ENCODE results near the gene ZMAT5. TPM values are rescaled to one million over a fixed set of nuclear protein-coding genes. Genes with fewer than 3 reads are reported as not detected.

ZMAT5 gene
- total and polyA plus RNA-seq, 2 of the 13 experiments (the other 11 are each of a cell fraction or from before 2014, with no cell fraction given): 20.7 to 27.8 TPM

DNA sequence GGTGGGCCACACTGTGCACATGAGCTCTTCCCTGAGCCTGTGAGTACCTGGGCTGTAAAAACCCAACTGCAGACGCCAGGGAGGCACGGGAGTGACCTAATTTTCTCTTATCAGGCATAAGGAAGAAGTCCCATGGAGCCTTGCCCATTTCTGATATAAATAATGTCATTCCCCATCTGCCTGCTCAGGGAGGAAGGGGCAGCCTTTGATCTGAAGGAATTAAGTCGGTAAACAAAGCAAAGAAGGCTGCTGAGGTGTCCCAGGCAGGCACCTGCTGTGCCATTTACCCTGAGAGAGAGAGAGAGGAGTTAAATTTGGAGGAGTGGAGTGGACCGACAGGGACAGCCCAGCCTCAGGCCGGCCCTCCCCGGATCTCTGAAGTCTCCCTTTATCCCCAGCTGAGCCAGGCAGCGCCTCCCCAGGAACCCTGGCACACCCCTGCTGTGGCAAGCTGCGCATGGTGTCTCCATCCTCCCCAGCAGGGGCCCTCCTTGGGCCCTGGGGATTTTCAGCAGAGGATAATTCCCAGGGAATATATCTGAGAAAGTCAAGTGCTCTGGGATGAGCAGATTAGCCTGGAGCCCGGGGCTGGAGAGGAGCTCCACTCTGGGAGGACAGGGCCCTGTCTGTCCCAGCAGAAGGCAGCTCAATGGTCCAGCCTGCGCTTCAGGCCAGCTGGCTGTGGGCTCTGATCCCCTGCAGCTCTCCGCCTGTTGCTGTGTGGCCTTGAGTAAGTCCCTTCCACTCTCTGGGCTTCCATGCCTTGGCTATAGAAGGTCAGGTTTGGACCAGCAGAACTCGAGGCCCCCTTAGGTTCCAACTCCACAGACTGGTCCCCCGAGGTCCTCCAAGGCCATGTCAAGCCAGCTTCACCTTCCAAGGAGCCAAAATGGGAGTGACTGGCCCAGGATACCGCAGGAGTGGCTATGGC lies 64.5 kb downstream of the ZMAT5 start:
- no TSS peak for BruUV-seq (replicated peaks)

More for the DNA sequence above, 64.5 kb downstream of the ZMAT5 start:
- WGBS (ENCODE audit: low lambda C conversion rate): 1% methylated on average over 7 of the region's 14 CpGs
- Histone ChIP-seq H3K4me2 (ENCODE audit: low read depth, low read length) (peak overlapping the region; percentile 55), H3K36me3 (replicated peaks in 1 of 2; ENCODE audit: control insufficient read depth in 1 of 2, insufficient read depth in 2 of 2, low read length in 2 of 2) (no peaks in the 10 kb centered on the region), H4K20me1 (ENCODE audit: insufficient read depth, low read length) (no peaks in the 10 kb centered on the region), H3K4me1 (ENCODE audit: insufficient read depth, low read length) (peaks cover 43% of the 10 kb centered on the region), H3K9ac (ENCODE audit: insufficient read depth, low read depth, low read length) (no peak overlapping the region), H3K27ac (ENCODE audit: extremely low read length, insufficient read depth, low read length) (no peak overlapping the region), H3K4me3 (replicated peaks in 1 of 3; ENCODE audit: insufficient read depth in 1 of 3, low read depth in 2 of 3, low read length in 3 of 3) (peak overlapping the region in 1 of 3 experiments; percentile 15; a peak in 1 of 6 replicates), H3K9me3 (ENCODE audit: low read length) (no peaks in the 10 kb centered on the region), H2AFZ (ENCODE audit: low read length) (no peak overlapping the region), H3K27me3 (ENCODE audit: control insufficient read depth in 1 of 2, insufficient read depth in 2 of 2, low read length in 2 of 2) (peaks cover 3 to 30% of the 10 kb centered on the region in 2 experiments), H3K79me2 (ENCODE audit: insufficient read depth, low read length) (no peaks in the 10 kb centered on the region)
- intact Hi-C loops (cut with micrococcal nuclease; ENCODE audit: unreplicated experiment) (loop anchor here (5.0 kb wide), 1 partner anchor 385 kb away; no protein-coding TSS in a partner anchor), in situ Hi-C loops (cut with HindIII; ENCODE audit: extremely low pct_ligation_motif_present, low pct_unique_long_range_greater_than_20kb) (loop anchor here (5.0 to 10.0 kb wide), 2 partner anchors 305 to 383 kb away; partner anchors contain the start of gene HORMAD2)
- ChIA-PET CTCF (ENCODE audit: low intra/inter-chr PET ratio, low total read pairs) (no interaction called here), POLR2A (interaction anchor here (0.6 to 2.0 kb wide), 2 partner anchors 65 to 75 kb away, joined by 4 read pairs; partner anchors contain the start of genes UQCR10 and ZMAT5)
- FAIRE-seq (no peak), ATAC-seq (peak; percentile 19), DNase-seq (ENCODE audit: low spot score) (no peak)
- TF ChIP-seq ETV5 (CRISPR knock-in tag; IDR thresholded peaks at IDR 0.05; ENCODE audit: borderline replicate concordance) (no peak), ZNF768 (CRISPR knock-in tag; IDR thresholded peaks at IDR 0.05) (peak; percentile 97), DR1 (CRISPR knock-in tag; IDR thresholded peaks at IDR 0.05) (no peak), RORA (CRISPR knock-in tag; IDR thresholded peaks at IDR 0.05) (no peak), NFIB (CRISPR knock-in tag; IDR thresholded peaks at IDR 0.05; ENCODE audit: borderline replicate concordance) (no peak), STAG1 (CRISPR knock-in tag; IDR thresholded peaks at IDR 0.05) (peak; percentile 18; the same call in 1 of the 2 replicates), ZNF83 (CRISPR knock-in tag; IDR thresholded peaks at IDR 0.05; ENCODE audit: borderline replicate concordance) (no peak), PAX8 (CRISPR knock-in tag; IDR thresholded peaks at IDR 0.05; ENCODE audit: borderline replicate concordance) (no peak), ZNF570 (CRISPR knock-in tag; IDR thresholded peaks at IDR 0.05; ENCODE audit: borderline replicate concordance) (no peak), KLF11 (CRISPR knock-in tag; IDR thresholded peaks at IDR 0.05) (no peak), NFATC3 (CRISPR knock-in tag; IDR thresholded peaks at IDR 0.05) (no peak), NFKBIZ (CRISPR knock-in tag; IDR thresholded peaks at IDR 0.05) (no peak), ZNF335 (CRISPR knock-in tag; IDR thresholded peaks at IDR 0.05) (no peak), ZNF552 (CRISPR knock-in tag; IDR thresholded peaks at IDR 0.05; ENCODE audit: borderline replicate concordance) (no peak)
- TF ChIP-seq, protein P1, sequence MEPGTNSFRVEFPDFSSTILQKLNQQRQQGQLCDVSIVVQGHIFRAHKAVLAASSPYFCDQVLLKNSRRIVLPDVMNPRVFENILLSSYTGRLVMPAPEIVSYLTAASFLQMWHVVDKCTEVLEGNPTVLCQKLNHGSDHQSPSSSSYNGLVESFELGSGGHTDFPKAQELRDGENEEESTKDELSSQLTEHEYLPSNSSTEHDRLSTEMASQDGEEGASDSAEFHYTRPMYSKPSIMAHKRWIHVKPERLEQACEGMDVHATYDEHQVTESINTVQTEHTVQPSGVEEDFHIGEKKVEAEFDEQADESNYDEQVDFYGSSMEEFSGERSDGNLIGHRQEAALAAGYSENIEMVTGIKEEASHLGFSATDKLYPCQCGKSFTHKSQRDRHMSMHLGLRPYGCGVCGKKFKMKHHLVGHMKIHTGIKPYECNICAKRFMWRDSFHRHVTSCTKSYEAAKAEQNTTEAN (CRISPR knock-in tag; conservative IDR thresholded peaks at IDR 0.05): no peak
- TF ChIP-seq, protein P2, sequence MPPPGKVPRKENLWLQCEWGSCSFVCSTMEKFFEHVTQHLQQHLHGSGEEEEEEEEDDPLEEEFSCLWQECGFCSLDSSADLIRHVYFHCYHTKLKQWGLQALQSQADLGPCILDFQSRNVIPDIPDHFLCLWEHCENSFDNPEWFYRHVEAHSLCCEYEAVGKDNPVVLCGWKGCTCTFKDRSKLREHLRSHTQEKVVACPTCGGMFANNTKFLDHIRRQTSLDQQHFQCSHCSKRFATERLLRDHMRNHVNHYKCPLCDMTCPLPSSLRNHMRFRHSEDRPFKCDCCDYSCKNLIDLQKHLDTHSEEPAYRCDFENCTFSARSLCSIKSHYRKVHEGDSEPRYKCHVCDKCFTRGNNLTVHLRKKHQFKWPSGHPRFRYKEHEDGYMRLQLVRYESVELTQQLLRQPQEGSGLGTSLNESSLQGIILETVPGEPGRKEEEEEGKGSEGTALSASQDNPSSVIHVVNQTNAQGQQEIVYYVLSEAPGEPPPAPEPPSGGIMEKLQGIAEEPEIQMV (CRISPR knock-in tag; IDR thresholded peaks at IDR 0.05; ENCODE audit: low read depth): no peak
